DND-41 (cell line): ENCODE results near the gene NOD2.

Source experiments
- ATAC-seq: fragments of 200-7000 bp; cut with Tn5 transposase; 3 replicates; pipeline ENCODE4 v1.9.1; 2021; ENCODE audit warnings: low read depth; ENCODE audit not compliant: insufficient read depth
- DNase-seq: peaks from one replicate; pipeline ENCODE4 v3.0.0-alpha.2; 2020
- H2AFZ ChIP-seq: 2 replicates; pipeline ENCODE4 v1.6.0; 2012; ENCODE audit warnings: low read depth, low read length
- H3K27ac ChIP-seq: 2 replicates; pipeline ENCODE4 v1.5.1; 2012; ENCODE audit warnings: low read length, inconsistent platforms
- H3K27me3 ChIP-seq: fragments of 200-600 bp; sonication (generic); 2 replicates; pipeline ENCODE4 v1.6.0; 2012; ENCODE audit warnings: low read length, mild to moderate bottlenecking, inconsistent platforms; ENCODE audit not compliant: insufficient read depth, poor library complexity
- H3K36me3 ChIP-seq: 2 replicates; pipeline ENCODE4 v1.5.1; 2012; ENCODE audit warnings: low read length, inconsistent platforms; ENCODE audit not compliant: insufficient read depth
- H3K4me1 ChIP-seq: 2 replicates; pipeline ENCODE4 v1.5.1; 2012; ENCODE audit warnings: mild to moderate bottlenecking, low read length; ENCODE audit not compliant: insufficient read depth
- H3K4me2 ChIP-seq: 2 replicates; pipeline ENCODE4 v1.6.0; 2012; ENCODE audit warnings: mild to moderate bottlenecking, moderate library complexity, low read length, inconsistent platforms; ENCODE audit not compliant: insufficient read depth
- H3K4me3 ChIP-seq, 2 experiments: fragments of 200-600 bp in 1 of 2; shearing (Covaris generic) in 1 of 2; 2 replicates each; pipeline ENCODE4 v1.5.1; 2012 to 2016; ENCODE audit warnings: inconsistent platforms in 2 of 2, low read length in 2 of 2, mild to moderate bottlenecking in 2 of 2, low read depth in 1 of 2, moderate library complexity in 1 of 2
- H3K79me2 ChIP-seq: 2 replicates; pipeline ENCODE4 v1.6.0; 2012; ENCODE audit warnings: low read length, inconsistent platforms; ENCODE audit not compliant: insufficient read depth
- H3K9ac ChIP-seq: 2 replicates; pipeline ENCODE4 v1.6.0; 2012; ENCODE audit warnings: low read depth, mild to moderate bottlenecking, inconsistent platforms, low read length, moderate library complexity
- H3K9me3 ChIP-seq: 2 replicates; pipeline ENCODE4 v1.5.1; 2012; ENCODE audit warnings: low read length, moderate library complexity, mild to moderate bottlenecking, inconsistent platforms; ENCODE audit not compliant: insufficient read depth, severe bottlenecking
- H4K20me1 ChIP-seq: 2 replicates; pipeline ENCODE4 v1.6.0; 2012; ENCODE audit warnings: low read length; ENCODE audit not compliant: insufficient read depth
- CTCF ChIP-seq: IDR thresholded peaks from 2 replicates; pipeline ENCODE4 v1.5.1; 2012; ENCODE audit warnings: borderline replicate concordance, low read length, moderate library complexity, mild to moderate bottlenecking; ENCODE audit not compliant: poor library complexity, severe bottlenecking; ENCODE audit errors: extremely low read depth
- EZH2 ChIP-seq: IDR thresholded peaks from 3 replicates; pipeline ENCODE4 v1.6.1; 2012; ENCODE audit warnings: borderline replicate concordance, low read depth, mild to moderate bottlenecking, moderate library complexity, low read length, inconsistent platforms; ENCODE audit not compliant: severe bottlenecking

Gene NOD2

DNA sequence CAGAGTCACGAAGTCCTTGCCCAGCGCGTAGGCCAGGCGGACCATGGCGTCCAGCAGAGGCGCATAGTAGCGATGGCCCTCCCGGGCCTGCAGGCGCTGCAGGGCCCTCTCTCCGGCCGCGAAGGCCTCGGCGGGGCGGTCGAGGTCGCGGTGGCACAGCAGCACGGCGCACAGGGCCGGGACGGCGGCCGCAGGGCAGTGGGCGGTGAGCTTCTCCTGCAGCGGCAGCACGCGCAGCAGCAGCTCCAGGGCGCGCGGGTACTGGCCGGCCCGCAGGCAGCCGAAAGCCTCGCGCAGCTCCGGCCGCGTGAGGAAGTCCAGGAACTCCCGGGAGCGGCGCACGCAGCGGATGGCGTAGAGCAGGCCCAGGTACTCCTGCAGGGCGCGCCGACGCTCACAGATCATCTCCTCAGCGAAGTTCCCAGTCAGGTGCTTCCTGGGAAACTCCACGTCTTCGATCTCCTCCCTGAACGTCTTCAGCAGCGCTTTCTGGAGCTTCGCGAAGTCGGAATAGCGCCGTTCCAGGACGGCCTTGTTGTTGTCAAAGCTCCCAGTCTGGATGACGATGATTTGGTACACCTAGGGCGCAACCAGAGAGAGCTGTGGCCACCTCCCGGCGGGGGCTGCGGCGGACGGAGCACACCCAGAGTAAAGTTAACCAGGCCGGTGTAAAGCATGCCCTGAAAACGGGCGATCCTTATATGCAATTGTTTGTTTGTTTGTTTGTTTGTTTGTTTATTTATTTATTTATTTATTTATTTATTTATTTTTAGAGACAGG, 19.7 kb upstream of the NOD2 start:
- Histone ChIP-seq H3K9me3 (peaks cover 23% of the 10 kb centered on the region), H2AFZ (no peak overlapping the region), H3K79me2 (no peaks in the 10 kb centered on the region), H3K27me3 (no peaks in the 10 kb centered on the region), H3K36me3 (peaks cover 66% of the 10 kb centered on the region), H3K4me1 (no peaks in the 10 kb centered on the region), H3K4me3 (no peak overlapping the region), H3K4me2 (no peak overlapping the region), H3K27ac (no peak overlapping the region), H4K20me1 (no peaks in the 10 kb centered on the region), H3K9ac (no peak overlapping the region)
- TF ChIP-seq EZH2 (no peak), CTCF (no peak)
- DNase-seq (no peak), ATAC-seq (no peak)

- peaks cover 7% of the 10 kb centered on the region for H3K4me1 ChIP-seq
- ATAC-seq (no peak), DNase-seq (no peak)
- no peaks in the 10 kb centered on the region for H3K27me3 ChIP-seq
- no peaks in the 10 kb centered on the region for H4K20me1 ChIP-seq
- no peak overlapping the region for H3K9ac ChIP-seq
- H3K4me2 ChIP-seq: no peak overlapping the region
- peaks cover 73% of the 10 kb centered on the region for H3K36me3 ChIP-seq
- H3K4me3 ChIP-seq: no peak overlapping the region
- H3K79me2 ChIP-seq: peaks cover 5% of the 10 kb centered on the region
- H3K9me3 ChIP-seq: peaks cover 23% of the 10 kb centered on the region
- H2AFZ ChIP-seq: no peak overlapping the region
- H3K27ac ChIP-seq: no peak overlapping the region
- TF ChIP-seq CTCF (no peak), EZH2 (no peak)
Observed at GRCh38 chr16:50674831-50675230, 18.6 kb upstream of the NOD2 start.

DNA sequence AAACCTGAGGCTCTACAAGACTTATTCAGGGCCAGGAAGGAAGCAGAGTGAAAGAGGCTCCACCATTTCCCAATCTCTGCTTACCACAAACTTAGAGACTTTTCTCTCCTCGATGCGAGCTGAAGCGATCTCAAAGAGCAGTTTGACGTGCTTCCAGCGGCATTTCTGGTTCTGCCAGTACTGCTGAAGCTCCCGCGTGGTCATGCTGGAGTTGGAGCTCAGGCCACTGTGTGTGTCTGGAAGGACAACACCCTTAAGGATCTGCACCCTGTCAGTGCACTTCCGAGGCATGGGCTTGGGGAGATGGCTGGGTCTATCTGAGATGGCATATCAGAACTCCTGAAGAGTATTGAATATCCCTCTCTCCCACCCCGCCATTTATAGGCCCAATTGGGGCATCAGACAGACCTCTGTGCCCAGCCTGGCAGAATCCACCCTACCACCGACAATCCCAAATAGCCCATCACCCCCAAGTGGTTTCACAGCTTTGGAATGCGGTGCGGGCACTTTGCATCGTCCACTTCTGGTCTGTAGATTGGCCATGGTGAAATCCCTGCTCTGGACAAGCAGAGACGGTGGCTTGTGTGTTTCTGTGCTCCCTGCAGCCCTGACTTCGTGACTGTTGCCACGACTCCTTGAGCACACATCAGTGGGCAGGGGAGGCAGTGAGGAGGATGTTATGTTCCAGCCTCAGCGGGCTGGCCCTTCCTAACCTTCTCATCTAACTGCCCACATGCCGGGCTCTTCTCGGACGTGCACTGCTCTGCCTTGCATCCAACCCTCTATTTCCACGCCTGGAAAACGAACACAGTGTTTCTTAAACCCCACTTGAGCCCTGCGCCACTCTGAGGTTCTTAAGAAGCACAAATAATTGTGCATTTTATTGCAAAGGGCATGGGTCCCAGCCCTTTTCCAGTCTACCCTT, 17.5 kb upstream of the NOD2 start:
- no peak overlapping the region for H2AFZ ChIP-seq
- H3K27ac ChIP-seq: no peak overlapping the region
- DNase-seq: no peak
- TF ChIP-seq EZH2 (no peak), CTCF (no peak)
- no peak for ATAC-seq
- no peaks in the 10 kb centered on the region for H4K20me1 ChIP-seq
- no peak overlapping the region for H3K4me2 ChIP-seq
- peaks cover 17% of the 10 kb centered on the region for H3K79me2 ChIP-seq
- H3K27me3 ChIP-seq: no peaks in the 10 kb centered on the region
- peaks cover 17% of the 10 kb centered on the region for H3K4me1 ChIP-seq
- H3K36me3 ChIP-seq: peaks cover 73% of the 10 kb centered on the region
- H3K9me3 ChIP-seq: peaks cover 23% of the 10 kb centered on the region
- H3K4me3 ChIP-seq: no peak overlapping the region
- H3K9ac ChIP-seq: no peak overlapping the region
